RWPE1 (cell line): ENCODE results near the gene FAM83F.

ENCODE experiments used
- CTCF ChIA-PET: fragments of 350-600 bp; sonication (Branson Sonifier 250); formaldehyde crosslinking; extraction: SDS; loops from one replicate; lab custom pipeline; 2021; lab: Yijun Ruan, JAX
- POLR2A ChIA-PET: fragments of 400-600 bp; formaldehyde crosslinking; extraction: SDS; loops from one replicate; lab custom pipeline; 2020; ENCODE audit warnings: antibody characterized with exemption; ENCODE audit not compliant: low non-redundant PET; lab: Yijun Ruan, JAX
- DNase-seq: peaks from one replicate; pipeline ENCODE4 v3.0.0; 2012; ENCODE audit warnings: low spot score
- H3K27ac ChIP-seq: fragments of 450-650 bp; 2 replicates; pipeline ENCODE4 v1.5.1; 2017
- TF ChIP-seq, protein P1 (sequence below): fragments of 450-650 bp; conservative IDR thresholded peaks from 2 replicates; pipeline ENCODE4 v1.5.1; 2017; ENCODE audit warnings: low read depth, mild to moderate bottlenecking

Gene FAM83F

GRCh38 chr22:40043081-40043480 lies 48.3 kb downstream of the FAM83F start:
- TF ChIP-seq, protein P1, sequence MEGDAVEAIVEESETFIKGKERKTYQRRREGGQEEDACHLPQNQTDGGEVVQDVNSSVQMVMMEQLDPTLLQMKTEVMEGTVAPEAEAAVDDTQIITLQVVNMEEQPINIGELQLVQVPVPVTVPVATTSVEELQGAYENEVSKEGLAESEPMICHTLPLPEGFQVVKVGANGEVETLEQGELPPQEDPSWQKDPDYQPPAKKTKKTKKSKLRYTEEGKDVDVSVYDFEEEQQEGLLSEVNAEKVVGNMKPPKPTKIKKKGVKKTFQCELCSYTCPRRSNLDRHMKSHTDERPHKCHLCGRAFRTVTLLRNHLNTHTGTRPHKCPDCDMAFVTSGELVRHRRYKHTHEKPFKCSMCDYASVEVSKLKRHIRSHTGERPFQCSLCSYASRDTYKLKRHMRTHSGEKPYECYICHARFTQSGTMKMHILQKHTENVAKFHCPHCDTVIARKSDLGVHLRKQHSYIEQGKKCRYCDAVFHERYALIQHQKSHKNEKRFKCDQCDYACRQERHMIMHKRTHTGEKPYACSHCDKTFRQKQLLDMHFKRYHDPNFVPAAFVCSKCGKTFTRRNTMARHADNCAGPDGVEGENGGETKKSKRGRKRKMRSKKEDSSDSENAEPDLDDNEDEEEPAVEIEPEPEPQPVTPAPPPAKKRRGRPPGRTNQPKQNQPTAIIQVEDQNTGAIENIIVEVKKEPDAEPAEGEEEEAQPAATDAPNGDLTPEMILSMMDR, result no peak; the same call in 1 of the 2 replicates
- CTCF ChIA-PET, result interaction anchor here (0.9 kb wide), 1 partner anchor 486 kb away, joined by 3 read pairs; no protein-coding TSS in a partner anchor
- POLR2A ChIA-PET, result no interaction called here
- DNase-seq, result no peak
- H3K27ac ChIP-seq, result peak overlapping the region; percentile 90

DNA sequence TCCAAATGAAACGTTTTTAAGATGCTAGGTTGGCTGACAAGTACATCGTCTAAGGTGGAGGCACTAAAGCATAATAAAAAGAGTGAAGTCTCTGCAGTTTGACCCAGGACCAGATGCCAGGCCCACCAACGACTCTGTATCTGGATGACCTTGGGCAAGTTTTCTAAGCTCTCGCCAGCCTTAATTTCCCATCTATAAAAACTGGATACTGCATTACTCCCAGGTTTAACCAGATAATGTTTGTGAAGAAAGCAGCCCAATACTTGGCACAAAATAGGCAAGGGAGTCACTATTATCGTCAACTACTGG lies 49.0 kb downstream of the FAM83F start:
- TF ChIP-seq, protein P1, result no peak
- no peak for DNase-seq
- CTCF ChIA-PET, result interaction anchor here (0.9 to 1.1 kb wide), 2 partner anchors 487 to 509 kb away, joined by 3 read pairs; no protein-coding TSS in a partner anchor
- H3K27ac ChIP-seq, result peak overlapping the region; percentile 90
- POLR2A ChIA-PET, result no interaction called here

DNA sequence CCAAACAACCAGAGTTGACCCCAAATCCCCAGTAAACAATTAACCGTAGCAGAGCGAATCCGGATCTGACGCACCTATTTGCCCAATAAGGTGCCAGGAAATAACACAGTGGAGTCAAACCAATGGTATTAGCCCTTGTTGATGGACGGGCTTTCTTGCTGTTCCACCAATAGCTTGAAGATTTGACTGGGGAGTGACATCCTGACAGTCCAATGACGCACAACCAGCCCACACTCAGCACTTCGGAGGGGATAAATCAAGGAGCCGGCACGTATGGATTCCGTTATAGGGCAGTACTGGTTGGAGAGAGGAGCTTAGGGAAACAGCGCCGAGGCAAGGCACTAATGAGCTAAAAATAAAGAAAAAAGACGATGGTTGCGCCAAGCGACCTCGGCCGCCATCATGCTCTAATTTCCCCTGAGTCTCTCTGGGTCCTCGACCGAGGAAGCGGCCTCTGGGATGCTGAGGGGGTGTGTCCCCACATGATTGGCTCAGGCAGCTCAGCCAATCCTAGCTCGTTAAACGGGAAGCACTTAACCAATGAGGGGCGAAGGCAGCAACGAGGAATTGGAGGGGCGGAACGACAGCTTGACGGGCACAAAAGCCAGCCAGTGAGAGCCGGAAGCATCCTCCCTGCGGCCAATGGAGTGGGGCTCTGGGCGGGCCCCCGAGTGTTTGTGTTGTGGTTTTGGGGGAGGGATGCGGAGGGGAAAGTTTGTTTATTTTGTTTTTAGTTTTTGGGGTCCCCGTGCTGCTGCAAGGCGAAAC lies 49.5 kb downstream of the FAM83F start:
- CTCF ChIA-PET, result interaction anchor here (1.1 kb wide), 1 partner anchor 510 kb away, joined by 3 read pairs; no protein-coding TSS in a partner anchor
- DNase-seq, result peak; percentile 99
- TF ChIP-seq, protein P1, result no peak
- POLR2A ChIA-PET, result interaction anchor here (0.6 kb wide), 2 partner anchors 179 to 309 kb away, joined by 3 to 4 read pairs; no protein-coding TSS in a partner anchor
- peak overlapping the region; percentile 90 for H3K27ac ChIP-seq

- peak; percentile 31 for DNase-seq
- H3K27ac ChIP-seq, result peak overlapping the region; percentile 90
- POLR2A ChIA-PET, result interaction anchor here (0.6 kb wide), 1 partner anchor 309 kb away, joined by 4 read pairs; no protein-coding TSS in a partner anchor
- TF ChIP-seq, protein P1, result no peak
- CTCF ChIA-PET, result interaction anchor here (1.1 kb wide), 1 partner anchor 510 kb away, joined by 3 read pairs; no protein-coding TSS in a partner anchor
Measured at GRCh38 chr22:40044870-40045834, 50.4 kb downstream of the FAM83F start.

DNA sequence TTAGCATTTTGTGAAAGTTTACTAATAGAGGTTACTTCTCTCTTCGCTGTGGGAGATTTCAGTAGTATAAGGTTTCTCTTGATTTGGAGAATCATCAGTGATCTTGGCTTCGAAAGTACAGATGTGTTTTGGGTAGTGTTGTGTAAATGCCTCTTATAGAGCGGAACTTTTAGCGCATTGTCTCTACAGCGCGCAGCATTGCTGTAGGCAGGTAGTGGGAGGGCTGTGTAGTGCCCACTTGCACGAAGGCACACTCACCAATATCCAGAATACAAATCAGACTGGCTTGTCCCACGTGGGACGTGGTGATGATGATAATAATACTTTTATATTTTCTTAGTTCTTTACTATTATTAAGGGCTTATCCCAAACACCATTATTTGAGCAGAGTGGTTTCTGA lies 51.4 kb downstream of the FAM83F start:
- TF ChIP-seq, protein P1, result no peak
- ChIA-PET CTCF (no interaction called here), POLR2A (no interaction called here)
- no peak for DNase-seq
- no peak overlapping the region for H3K27ac ChIP-seq

DNA sequence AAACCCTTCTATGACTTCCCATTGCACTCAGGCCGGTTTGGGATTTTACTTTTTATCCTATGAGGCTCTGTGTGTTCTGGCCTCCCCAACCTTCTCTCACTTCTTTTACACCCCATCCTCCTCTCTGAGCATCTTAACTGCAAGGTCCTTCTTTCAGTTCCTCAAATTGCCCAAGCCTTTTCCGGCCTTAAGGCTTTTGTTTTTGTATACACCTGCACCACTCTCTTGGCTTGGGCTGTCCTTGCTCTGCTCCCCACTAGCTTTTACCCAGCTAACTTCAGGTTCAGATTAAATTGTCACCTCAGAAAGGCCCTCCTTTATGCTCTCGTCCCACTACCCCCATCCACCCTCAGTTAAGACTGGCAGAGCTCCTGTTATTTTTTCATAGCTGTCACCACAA lies 55.5 kb downstream of the FAM83F start:
- no peak overlapping the region for H3K27ac ChIP-seq
- DNase-seq, result no peak
- CTCF ChIA-PET, result no interaction called here
- TF ChIP-seq, protein P1, result no peak
- POLR2A ChIA-PET, result no interaction called here
